Erythroblast (primary cell): ENCODE data around the gene ADAMTS13.

ENCODE experiments used
- GATA1 ChIP-seq: IDR thresholded peaks from 2 replicates; pipeline ENCODE4 v1.6.1; 2011; ENCODE audit warnings: low read depth, mild to moderate bottlenecking, control low read depth, low read length, moderate library complexity
- POLR2A ChIP-seq: IDR thresholded peaks from 2 replicates; pipeline ENCODE4 v1.6.1; 2011; ENCODE audit warnings: mild to moderate bottlenecking, low read length

- no peak for TF ChIP-seq POLR2A
- no peak for TF ChIP-seq GATA1
Observed at GRCh38 chr9:133433351-133433843, 11.2 kb downstream of the ADAMTS13 start.
